ENCODE results near the gene DDAH1. TPM values are rescaled to one million over a fixed set of nuclear protein-coding genes. Genes with fewer than 3 reads are reported as not detected.

The DDAH1 gene
- total RNA-seq, 1 donor from 2014 or later, result 10.8 TPM

GRCh38 chr1:85465786-85466134, 801 bp upstream of the DDAH1 start:
- peaks cover 2% of the 10 kb centered on the region for H3K27me3 Mint-ChIP-seq (ENCODE audit: unreplicated experiment)
- H3K27ac Mint-ChIP-seq (ENCODE audit: unreplicated experiment), result no peak overlapping the region
- no peak for DNase-seq (ENCODE audit: low spot score)
- H3K9me3 Mint-ChIP-seq (ENCODE audit: unreplicated experiment), result no peaks in the 10 kb centered on the region
- no peak for TF ChIP-seq CTCF (IDR thresholded peaks at IDR 0.05; ENCODE audit: unreplicated experiment)
- H3K36me3 Mint-ChIP-seq (ENCODE audit: low read depth, unreplicated experiment), result no peaks in the 10 kb centered on the region
- peak overlapping the region; percentile 87 for H3K4me3 Mint-ChIP-seq (ENCODE audit: unreplicated experiment)
- H3K4me1 Mint-ChIP-seq (ENCODE audit: unreplicated experiment), result peaks cover 6% of the 10 kb centered on the region

GRCh38 chr1:85464497-85465098, 361 bp downstream of the DDAH1 start:
- Mint-ChIP-seq H3K4me1 (ENCODE audit: unreplicated experiment) (peaks cover 6% of the 10 kb centered on the region), H3K4me3 (ENCODE audit: unreplicated experiment) (peak overlapping the region; percentile 87), H3K27ac (ENCODE audit: unreplicated experiment) (no peak overlapping the region), H3K36me3 (ENCODE audit: low read depth, unreplicated experiment) (no peaks in the 10 kb centered on the region), H3K27me3 (ENCODE audit: unreplicated experiment) (peaks cover 2% of the 10 kb centered on the region), H3K9me3 (ENCODE audit: unreplicated experiment) (no peaks in the 10 kb centered on the region)
- peak; percentile 51 for DNase-seq (ENCODE audit: low spot score)
- no peak for TF ChIP-seq CTCF (IDR thresholded peaks at IDR 0.05; ENCODE audit: unreplicated experiment)

- no peak overlapping the region for H3K27ac Mint-ChIP-seq (ENCODE audit: unreplicated experiment)
- TF ChIP-seq CTCF (IDR thresholded peaks at IDR 0.05; ENCODE audit: unreplicated experiment), result no peak
- peaks cover 6% of the 10 kb centered on the region for H3K4me1 Mint-ChIP-seq (ENCODE audit: unreplicated experiment)
- H3K9me3 Mint-ChIP-seq (ENCODE audit: unreplicated experiment), result no peaks in the 10 kb centered on the region
- no peak for DNase-seq (ENCODE audit: low spot score)
- no peaks in the 10 kb centered on the region for H3K36me3 Mint-ChIP-seq (ENCODE audit: low read depth, unreplicated experiment)
- H3K4me3 Mint-ChIP-seq (ENCODE audit: unreplicated experiment), result peak overlapping the region; percentile 87
- peaks cover 2% of the 10 kb centered on the region for H3K27me3 Mint-ChIP-seq (ENCODE audit: unreplicated experiment)
Measured at GRCh38 chr1:85463731-85464496, 1.0 kb downstream of the DDAH1 start.

GRCh38 chr1:85462931-85463649, 1.9 kb downstream of the DDAH1 start:
- TF ChIP-seq CTCF (IDR thresholded peaks at IDR 0.05; ENCODE audit: unreplicated experiment), result no peak
- Mint-ChIP-seq H3K9me3 (ENCODE audit: unreplicated experiment) (no peaks in the 10 kb centered on the region), H3K4me3 (ENCODE audit: unreplicated experiment) (no peak overlapping the region), H3K27me3 (ENCODE audit: unreplicated experiment) (peaks cover 2% of the 10 kb centered on the region), H3K27ac (ENCODE audit: unreplicated experiment) (no peak overlapping the region), H3K36me3 (ENCODE audit: low read depth, unreplicated experiment) (no peaks in the 10 kb centered on the region), H3K4me1 (ENCODE audit: unreplicated experiment) (peaks cover 6% of the 10 kb centered on the region)
- no peak for DNase-seq (ENCODE audit: low spot score)
